HG03135 (cell line): ENCODE measurements around the gene ARL15.

Experiments used
- ATAC-seq: cut with Tn5 transposase; IDR thresholded peaks from one replicate; pipeline ENCODE4 v1.9.1; 2021; ENCODE audit warnings: mild to moderate bottlenecking, moderate library complexity; ENCODE audit not compliant: unreplicated experiment

ARL15 gene

GRCh38 chr5:54288568-54289217 lies 21.7 kb downstream of the ARL15 start:
- no peak for ATAC-seq

DNA sequence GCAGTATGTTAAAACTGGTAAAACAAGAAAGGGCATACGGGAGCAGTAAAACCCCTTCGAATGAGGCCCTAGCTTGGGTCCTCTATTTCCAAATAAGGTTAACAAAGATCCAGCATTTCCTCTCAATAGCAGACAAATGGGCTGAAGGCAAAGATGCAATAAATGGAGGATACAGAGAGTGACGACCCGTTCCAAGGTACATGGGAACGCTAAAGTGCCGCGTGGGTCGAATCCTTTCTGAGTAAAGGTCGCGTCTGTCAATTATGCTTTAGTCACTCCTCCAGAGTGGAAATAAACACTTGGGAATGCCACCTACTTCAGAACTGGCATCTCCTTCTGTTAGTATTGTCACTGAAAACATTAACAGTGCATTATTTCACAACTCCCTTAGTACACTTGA lies 24.7 kb downstream of the ARL15 start:
- no peak for ATAC-seq

- no peak for ATAC-seq
Observed at GRCh38 chr5:54284586-54284985, 25.8 kb downstream of the ARL15 start.

DNA sequence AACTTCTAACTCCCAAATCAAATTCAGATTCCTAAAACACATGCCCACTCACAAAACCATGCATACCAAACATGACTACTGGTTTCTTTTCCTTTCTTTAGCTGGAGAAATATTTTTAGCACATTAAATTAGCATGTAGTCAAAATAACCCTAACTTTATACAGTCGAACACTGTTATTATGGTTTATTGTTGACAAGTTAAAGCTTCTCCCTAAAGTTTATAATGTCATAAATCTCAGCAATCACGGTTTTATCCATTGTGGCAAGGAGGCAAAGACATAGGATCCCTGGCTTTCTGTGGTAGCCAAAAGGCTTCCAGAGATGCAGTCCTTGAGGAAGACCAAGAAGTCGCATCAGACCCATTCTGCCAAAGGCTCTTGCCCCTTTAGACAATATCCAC lies 27.5 kb downstream of the ARL15 start:
- no peak for ATAC-seq

GRCh38 chr5:54281960-54282692 lies 28.2 kb downstream of the ARL15 start:
- ATAC-seq = no peak

GRCh38 chr5:54279960-54280359 lies 30.4 kb downstream of the ARL15 start:
- no peak for ATAC-seq

DNA sequence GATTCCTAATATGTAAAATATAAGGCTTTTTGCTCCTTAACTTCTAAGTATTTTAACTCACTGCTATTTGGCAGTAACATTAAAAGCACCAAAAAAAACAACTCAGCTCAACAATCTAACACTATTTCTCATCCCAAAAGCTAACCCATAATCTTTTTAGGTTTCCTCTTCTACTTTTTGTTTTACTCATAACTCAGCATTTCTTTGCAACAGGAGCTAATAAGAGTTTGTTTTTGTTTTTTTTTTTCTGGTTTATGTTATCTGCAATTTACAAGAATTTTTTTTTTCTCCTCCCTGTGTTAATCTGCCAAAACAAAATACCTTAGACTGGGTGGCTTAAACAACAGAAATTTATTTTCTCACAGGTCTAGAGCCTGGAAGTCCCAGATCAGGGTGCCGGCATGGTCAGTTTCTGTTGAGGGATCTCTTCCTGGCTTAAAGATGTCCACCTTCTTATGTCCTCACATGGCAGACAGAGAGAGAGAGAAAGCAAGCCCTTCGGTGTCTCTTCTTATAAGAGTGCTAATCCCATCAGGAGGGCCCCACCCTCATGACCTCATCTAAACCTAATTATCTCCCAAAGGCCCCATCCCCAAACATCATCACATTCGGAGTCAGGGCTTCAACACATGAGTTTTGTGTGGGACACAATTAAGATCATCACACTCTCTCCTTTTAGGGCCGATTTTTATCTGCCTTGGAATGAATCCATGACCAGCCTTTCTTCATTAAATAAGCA lies 31.2 kb downstream of the ARL15 start:
- no peak for ATAC-seq

GRCh38 chr5:54278036-54278830 lies 32.1 kb downstream of the ARL15 start:
- no peak for ATAC-seq

DNA sequence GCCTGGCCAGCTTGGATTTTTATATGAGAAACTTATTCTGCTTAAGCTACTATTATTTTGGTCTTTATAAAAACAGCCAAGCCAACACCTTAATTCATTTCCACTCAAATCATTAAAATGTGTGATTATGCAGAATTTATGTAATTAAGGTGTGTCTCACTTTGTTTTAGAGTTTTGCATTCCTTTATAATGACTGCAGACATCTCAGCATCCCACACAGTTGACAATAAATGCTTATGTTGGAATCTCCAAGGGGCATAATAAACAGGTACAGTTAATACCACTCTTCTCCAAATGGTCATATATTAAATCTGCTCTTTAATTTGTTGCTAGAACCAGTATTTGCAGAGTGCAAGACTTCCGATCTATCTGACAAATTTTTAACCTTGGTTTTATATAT lies 34.3 kb downstream of the ARL15 start:
- ATAC-seq = no peak

DNA sequence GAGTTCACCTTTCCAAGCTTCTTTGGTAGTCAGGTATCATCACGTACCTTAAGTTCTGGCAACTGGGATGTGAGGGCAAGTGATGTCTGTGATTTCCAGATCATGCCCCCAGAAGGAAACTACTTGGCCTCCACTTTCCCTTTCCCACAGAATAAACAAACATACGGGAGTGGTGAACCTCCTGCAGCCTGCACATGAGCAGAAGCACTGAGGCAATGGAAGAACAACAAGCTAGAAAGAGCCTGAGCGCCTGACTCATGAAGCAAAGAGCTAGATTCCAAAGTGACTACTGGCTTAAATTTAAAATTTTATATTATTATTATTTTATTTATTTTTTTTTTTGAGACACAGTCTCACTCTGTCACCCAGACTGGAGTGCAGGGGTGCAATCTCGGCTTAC lies 35.0 kb downstream of the ARL15 start:
- no peak for ATAC-seq

DNA sequence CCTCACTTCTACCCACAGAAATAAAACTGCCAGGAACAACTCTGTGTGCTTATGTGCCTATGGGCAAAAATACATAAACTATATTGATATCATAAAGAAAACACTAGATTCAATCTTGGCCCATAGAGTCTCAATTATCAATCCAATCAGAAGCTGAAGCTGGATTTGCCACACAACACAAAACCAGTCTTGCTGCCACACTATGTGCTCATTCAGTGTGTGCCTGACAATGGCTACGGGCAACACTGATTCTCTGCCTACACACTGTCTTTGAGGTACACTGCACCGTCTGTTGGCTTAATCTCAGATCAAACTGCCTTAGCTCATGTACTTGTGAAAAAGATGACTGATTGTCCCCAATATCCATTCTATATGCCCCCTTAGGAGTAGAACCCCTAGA lies 35.4 kb downstream of the ARL15 start:
- ATAC-seq = no peak

DNA sequence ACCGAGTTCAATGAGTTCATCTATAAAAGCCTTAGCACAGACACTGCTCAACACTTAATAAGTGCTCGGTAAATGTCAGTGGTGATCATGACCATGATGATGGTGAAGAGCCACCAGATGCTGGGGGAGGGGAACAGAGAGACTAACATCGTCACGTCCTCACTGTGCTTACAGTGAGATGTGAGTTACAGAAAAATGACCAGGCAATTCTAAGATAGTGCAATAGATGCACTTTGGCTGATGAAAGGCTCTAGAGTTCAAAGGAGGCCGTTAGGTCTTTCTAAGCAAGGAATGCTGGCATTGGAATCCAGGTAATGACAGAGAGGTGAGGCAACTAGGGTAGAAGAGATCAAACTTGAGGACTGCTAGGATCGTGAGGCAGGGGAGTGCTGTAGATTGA lies 36.7 kb downstream of the ARL15 start:
- no peak for ATAC-seq

GRCh38 chr5:54272746-54273145 lies 37.6 kb downstream of the ARL15 start:
- no peak for ATAC-seq

GRCh38 chr5:54270326-54270725 lies 40.0 kb downstream of the ARL15 start:
- no peak for ATAC-seq

- ATAC-seq = no peak
Observed at GRCh38 chr5:54264574-54264973, 45.8 kb downstream of the ARL15 start.

DNA sequence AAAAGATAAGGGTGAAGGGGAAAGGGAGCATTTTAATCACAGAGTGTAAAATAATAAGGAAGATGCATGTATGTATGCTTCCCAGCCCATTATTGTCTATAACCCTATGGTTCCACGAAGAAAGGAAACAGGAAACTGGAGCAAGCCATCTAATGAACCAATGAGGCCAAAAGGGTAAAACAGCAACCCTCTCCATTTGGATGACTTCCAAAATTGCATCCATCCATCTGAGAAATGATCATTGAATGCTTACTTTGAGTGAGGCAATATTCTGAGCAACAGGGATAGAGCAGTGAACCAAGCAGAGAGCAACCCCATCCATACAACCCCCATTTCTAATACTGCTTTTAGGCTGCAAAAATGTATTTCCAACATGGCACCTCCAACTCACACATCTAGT lies 46.9 kb downstream of the ARL15 start:
- ATAC-seq = no peak

DNA sequence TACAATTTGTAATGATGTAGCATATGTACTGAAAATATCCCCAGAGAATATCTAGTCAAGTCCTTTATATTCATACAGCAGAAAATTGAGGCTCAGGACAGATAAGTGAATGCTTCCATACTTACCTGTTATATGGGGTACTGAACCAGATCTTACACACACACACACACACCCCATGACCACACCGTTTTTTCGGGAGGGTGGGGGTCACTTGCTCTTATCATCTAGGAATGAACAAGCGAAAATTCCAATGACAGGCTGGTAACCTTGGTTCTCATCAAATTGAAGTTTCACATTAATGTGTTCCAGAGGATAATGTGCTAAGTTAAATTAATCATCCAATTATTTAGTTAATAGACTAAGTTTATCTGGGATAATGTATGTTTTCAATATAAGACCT lies 48.8 kb downstream of the ARL15 start:
- ATAC-seq = no peak

DNA sequence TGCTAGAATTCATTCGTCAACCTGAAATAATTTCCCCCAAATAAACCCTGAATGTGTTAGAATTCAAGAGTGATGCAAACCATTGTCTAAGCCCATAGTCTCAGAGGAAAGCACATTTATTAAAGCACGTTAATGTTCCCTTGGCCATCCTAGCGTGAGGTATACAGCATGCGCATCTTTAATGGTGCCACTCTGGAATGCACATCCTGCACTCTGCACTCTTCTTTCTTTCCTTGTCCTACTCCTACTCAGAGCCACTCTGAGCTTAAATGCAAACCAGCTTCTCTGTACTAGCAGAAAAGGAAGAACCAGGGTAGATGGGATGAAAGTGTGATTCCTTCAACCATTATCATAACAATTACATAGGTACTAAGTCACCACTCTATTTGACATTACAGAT lies 50.4 kb downstream of the ARL15 start:
- no peak for ATAC-seq

DNA sequence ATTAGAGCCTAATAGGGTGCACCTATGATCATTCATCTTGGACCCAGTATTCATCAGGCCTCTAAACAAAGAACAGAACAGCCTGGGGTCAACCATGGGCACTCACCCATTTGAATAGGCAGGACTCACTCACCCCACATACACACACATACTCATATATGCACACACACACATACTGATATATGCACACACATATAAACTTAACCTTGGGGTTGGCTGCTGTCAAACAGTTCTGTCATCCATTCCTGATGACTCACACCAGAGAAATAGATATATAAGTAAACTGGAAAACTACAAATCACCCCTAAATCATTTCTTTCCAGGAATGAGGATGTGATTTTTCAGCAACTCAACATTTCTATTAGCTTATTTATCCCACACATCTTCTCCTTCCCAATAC lies 51.3 kb downstream of the ARL15 start:
- no peak for ATAC-seq

GRCh38 chr5:54257366-54258118 lies 52.8 kb downstream of the ARL15 start:
- ATAC-seq = no peak
